HepG2 (cell line): Measurements from ENCODE around the gene PRSS21. TPM values are rescaled to one million over a fixed set of nuclear protein-coding genes. Genes with fewer than 3 reads are reported as not detected.

Experiments
- ATRX ChIP-seq: sonication (generic); formaldehyde crosslinking; IDR thresholded peaks from 2 replicates; pipeline ENCODE4 v1.4.0; 2020; ENCODE audit warnings: missing genetic modification reagents, borderline replicate concordance
- CC2D1A ChIP-seq: sonication (generic); formaldehyde crosslinking; IDR thresholded peaks from 2 replicates; pipeline ENCODE4 v1.8.1; 2023; ENCODE audit warnings: mild to moderate bottlenecking, missing genetic modification reagents
- EZH2 ChIP-seq: conservative IDR thresholded peaks from 2 replicates; pipeline ENCODE4 v1.6.1; 2012; ENCODE audit warnings: mild to moderate bottlenecking, low read depth, low read length, moderate library complexity
- FOXK1 ChIP-seq: sonication (generic); formaldehyde crosslinking; IDR thresholded peaks from 2 replicates; pipeline ENCODE4 v1.4.0; 2020; ENCODE audit warnings: low read depth, missing genetic modification reagents, borderline replicate concordance
- GLI4 ChIP-seq: sonication (generic); formaldehyde crosslinking; IDR thresholded peaks from 2 replicates; pipeline ENCODE4 v1.5.1; 2020; ENCODE audit warnings: missing genetic modification reagents, mild to moderate bottlenecking, moderate library complexity, borderline replicate concordance
- HMG20B ChIP-seq: conservative IDR thresholded peaks from 2 replicates; pipeline ENCODE4 v1.6.1; 2016; ENCODE audit warnings: missing genetic modification reagents, missing compliant biosample characterization
- HOXA3 ChIP-seq: sonication (generic); formaldehyde crosslinking; IDR thresholded peaks from 2 replicates; pipeline ENCODE4 v1.5.0; 2020; ENCODE audit warnings: missing genetic modification reagents
- SALL1 ChIP-seq: sonication (generic); formaldehyde crosslinking; IDR thresholded peaks from 2 replicates; pipeline ENCODE4 v1.8.0; 2022; ENCODE audit warnings: mild to moderate bottlenecking, missing genetic modification reagents
- SMAD9 ChIP-seq: sonication (generic); formaldehyde crosslinking; IDR thresholded peaks from 2 replicates; pipeline ENCODE4 v1.5.1; 2020; ENCODE audit warnings: mild to moderate bottlenecking, missing genetic modification reagents
- SYNCRIP ChIP-seq: fragments of 200-400 bp; formaldehyde crosslinking; IDR thresholded peaks from 2 replicates; pipeline ENCODE4 v1.6.1; 2018; ENCODE audit warnings: mild to moderate bottlenecking, low read depth, low read length; ENCODE audit not compliant: insufficient read depth
- TBP ChIP-seq: sonication (generic); formaldehyde crosslinking; IDR thresholded peaks from 2 replicates; pipeline ENCODE4 v1.5.0; 2020; ENCODE audit warnings: missing genetic modification reagents
- YEATS2 ChIP-seq: sonication (generic); formaldehyde crosslinking; IDR thresholded peaks from 2 replicates; pipeline ENCODE4 v1.4.0; 2020; ENCODE audit warnings: missing genetic modification reagents, borderline replicate concordance
- ZNF143 ChIP-seq: sonication (generic); formaldehyde crosslinking; IDR thresholded peaks from 2 replicates; pipeline ENCODE4 v1.4.0; 2020; ENCODE audit warnings: missing genetic modification reagents
- ZNF484 ChIP-seq: sonication (generic); formaldehyde crosslinking; IDR thresholded peaks from 2 replicates; pipeline ENCODE4 v1.5.1; 2020; ENCODE audit warnings: mild to moderate bottlenecking, low read depth, missing genetic modification reagents, borderline replicate concordance
- ZNF510 ChIP-seq: sonication (generic); formaldehyde crosslinking; IDR thresholded peaks from 2 replicates; pipeline ENCODE4 v1.4.0; 2020; ENCODE audit warnings: low read depth, mild to moderate bottlenecking, missing genetic modification reagents
- ZNF557 ChIP-seq: sonication (generic); formaldehyde crosslinking; IDR thresholded peaks from 2 replicates; pipeline ENCODE4 v1.4.0; 2020; ENCODE audit warnings: missing genetic modification reagents
- ZNF558 ChIP-seq: sonication (generic); formaldehyde crosslinking; IDR thresholded peaks from 2 replicates; pipeline ENCODE4 v1.9.0; 2022; ENCODE audit warnings: mild to moderate bottlenecking, missing genetic modification reagents, borderline replicate concordance
- ZNF577 ChIP-seq: sonication (generic); formaldehyde crosslinking; IDR thresholded peaks from 2 replicates; pipeline ENCODE4 v1.4.0; 2020; ENCODE audit warnings: mild to moderate bottlenecking, low read depth, missing genetic modification reagents, borderline replicate concordance
- ZNF747 ChIP-seq: sonication (generic); formaldehyde crosslinking; IDR thresholded peaks from 2 replicates; pipeline ENCODE4 v1.8.1; 2023; ENCODE audit warnings: missing genetic modification reagents, mild to moderate bottlenecking, borderline replicate concordance
- ZNF766 ChIP-seq: sonication (generic); formaldehyde crosslinking; IDR thresholded peaks from 2 replicates; pipeline ENCODE4 v1.5.0; 2020; ENCODE audit warnings: missing genetic modification reagents, borderline replicate concordance
- ZNF790 ChIP-seq: sonication (generic); formaldehyde crosslinking; IDR thresholded peaks from 2 replicates; pipeline ENCODE4 v1.8.0; 2022; ENCODE audit warnings: missing genetic modification reagents, mild to moderate bottlenecking, borderline replicate concordance
- polyA plus RNA-seq, 8 experiments: library from polyadenylated mRNA; depleted of rRNA in 3 of 8; stranded (reverse) in 7 of 8; unstranded in 1 of 8; fragments of >200 nt; fragmentation: Illumina TruSeq in 4 of 8; extraction: Trizol in 4 of 8; gene quantifications; 2 replicates each; pipeline versions ENCODE4 v1.2.1 to v1.2.3, GENCODE V29; 2011 to 2016; ENCODE audit warnings: low read depth in 4 of 8, missing spikeins in 1 of 8, mixed read lengths in 1 of 8; ENCODE audit not compliant: insufficient read depth in 1 of 8
- total RNA-seq, 5 experiments: library from RNA; depleted of rRNA; stranded (reverse); fragments of >200 nt; fragmentation: Illumina TruSeq; extraction: Trizol; gene quantifications; 2 replicates each; pipeline ENCODE4 v1.2.3, GENCODE V29; 2016; ENCODE audit warnings: low read depth in 1 of 5
- TF ChIP-seq, protein P1 (sequence below): sonication (generic); formaldehyde crosslinking; IDR thresholded peaks from 2 replicates; pipeline ENCODE4 v1.5.0; 2020; ENCODE audit warnings: missing genetic modification reagents
- TF ChIP-seq, protein P2 (sequence below): sonication (generic); formaldehyde crosslinking; IDR thresholded peaks from 2 replicates; pipeline ENCODE4 v1.5.0; 2020; ENCODE audit warnings: mild to moderate bottlenecking, missing genetic modification reagents, moderate library complexity
- TF ChIP-seq, protein P3 (sequence below): sonication (generic); formaldehyde crosslinking; IDR thresholded peaks from 2 replicates; pipeline ENCODE4 v1.9.0; 2021; ENCODE audit warnings: missing genetic modification reagents, borderline replicate concordance
- TF ChIP-seq, protein P4 (sequence below): IDR thresholded peaks from 2 replicates; pipeline ENCODE4 v1.6.1; 2016
- TF ChIP-seq, protein P5 (sequence below): IDR thresholded peaks from 2 replicates; pipeline ENCODE4 v1.6.1; 2016; ENCODE audit warnings: mild to moderate bottlenecking, missing biosample characterization, missing genetic modification reagents

PRSS21 gene
- total and polyA plus RNA-seq, 2 of the 13 experiments (the other 11 are each of a cell fraction or from before 2014, with no cell fraction given), result not detected

DNA sequence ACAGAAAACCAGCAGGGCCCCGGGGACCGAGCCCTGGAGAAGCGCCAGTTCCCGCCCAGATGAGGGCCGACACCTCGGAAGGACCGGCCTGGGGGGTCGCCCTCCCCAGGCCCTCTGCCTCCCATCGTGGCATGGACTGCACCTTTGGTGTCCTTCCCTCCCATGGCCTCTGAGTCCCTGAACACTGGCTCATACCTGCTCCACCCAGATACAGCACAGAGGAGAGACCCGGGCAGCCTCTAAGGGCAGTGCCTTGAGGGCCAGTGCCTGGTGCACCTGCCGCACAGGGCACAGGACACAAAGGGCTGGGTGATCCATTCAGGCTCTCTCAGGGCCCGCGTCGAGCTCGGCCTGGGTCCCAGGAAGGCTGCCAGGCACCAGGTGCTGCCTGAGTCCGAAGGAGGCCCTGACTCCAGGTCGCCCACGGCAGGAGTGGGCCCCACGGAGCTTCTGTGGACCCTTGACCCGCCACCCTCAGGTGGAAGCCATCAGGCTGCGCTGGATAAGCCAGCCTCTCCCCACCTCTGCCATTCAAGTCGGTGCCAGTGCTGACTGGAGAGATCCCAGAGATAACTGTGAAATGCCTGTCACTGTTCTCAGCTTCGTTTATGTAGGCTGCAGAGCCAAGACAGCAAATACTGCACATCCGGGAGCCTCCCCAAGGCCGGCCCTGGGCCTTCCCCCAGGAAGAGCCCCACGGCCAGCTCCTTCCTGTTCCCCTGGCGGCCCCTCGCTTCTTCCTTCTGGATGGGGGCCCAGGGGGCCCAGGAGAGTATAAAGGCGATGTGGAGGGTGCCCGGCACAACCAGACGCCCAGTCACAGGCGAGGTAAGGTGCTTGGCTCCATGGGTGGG, 12.7 kb downstream of the PRSS21 start, which contains the start of gene ZG16B (continued):
- no peak for TF ChIP-seq ZNF747
- no peak for TF ChIP-seq ZNF766 (CRISPR knock-in tag)
- TF ChIP-seq ZNF484, result no peak
- no peak for TF ChIP-seq ZNF558 (CRISPR knock-in tag)
- TF ChIP-seq SALL1, result peak; percentile 30; the same call in 1 of the 2 replicates
- TF ChIP-seq YEATS2 (CRISPR knock-in tag), result peak; percentile 31; the same call in 1 of the 2 replicates
- TF ChIP-seq, protein P1, sequence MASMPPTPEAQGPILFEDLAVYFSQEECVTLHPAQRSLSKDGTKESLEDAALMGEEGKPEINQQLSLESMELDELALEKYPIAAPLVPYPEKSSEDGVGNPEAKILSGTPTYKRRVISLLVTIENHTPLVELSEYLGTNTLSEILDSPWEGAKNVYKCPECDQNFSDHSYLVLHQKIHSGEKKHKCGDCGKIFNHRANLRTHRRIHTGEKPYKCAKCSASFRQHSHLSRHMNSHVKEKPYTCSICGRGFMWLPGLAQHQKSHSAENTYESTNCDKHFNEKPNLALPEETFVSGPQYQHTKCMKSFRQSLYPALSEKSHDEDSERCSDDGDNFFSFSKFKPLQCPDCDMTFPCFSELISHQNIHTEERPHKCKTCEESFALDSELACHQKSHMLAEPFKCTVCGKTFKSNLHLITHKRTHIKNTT (CRISPR knock-in tag), result no peak
- TF ChIP-seq, protein P2, sequence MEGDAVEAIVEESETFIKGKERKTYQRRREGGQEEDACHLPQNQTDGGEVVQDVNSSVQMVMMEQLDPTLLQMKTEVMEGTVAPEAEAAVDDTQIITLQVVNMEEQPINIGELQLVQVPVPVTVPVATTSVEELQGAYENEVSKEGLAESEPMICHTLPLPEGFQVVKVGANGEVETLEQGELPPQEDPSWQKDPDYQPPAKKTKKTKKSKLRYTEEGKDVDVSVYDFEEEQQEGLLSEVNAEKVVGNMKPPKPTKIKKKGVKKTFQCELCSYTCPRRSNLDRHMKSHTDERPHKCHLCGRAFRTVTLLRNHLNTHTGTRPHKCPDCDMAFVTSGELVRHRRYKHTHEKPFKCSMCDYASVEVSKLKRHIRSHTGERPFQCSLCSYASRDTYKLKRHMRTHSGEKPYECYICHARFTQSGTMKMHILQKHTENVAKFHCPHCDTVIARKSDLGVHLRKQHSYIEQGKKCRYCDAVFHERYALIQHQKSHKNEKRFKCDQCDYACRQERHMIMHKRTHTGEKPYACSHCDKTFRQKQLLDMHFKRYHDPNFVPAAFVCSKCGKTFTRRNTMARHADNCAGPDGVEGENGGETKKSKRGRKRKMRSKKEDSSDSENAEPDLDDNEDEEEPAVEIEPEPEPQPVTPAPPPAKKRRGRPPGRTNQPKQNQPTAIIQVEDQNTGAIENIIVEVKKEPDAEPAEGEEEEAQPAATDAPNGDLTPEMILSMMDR, result no peak
- no peak for TF ChIP-seq ZNF577 (CRISPR knock-in tag)
- TF ChIP-seq TBP, result no peak
- TF ChIP-seq, protein P3, sequence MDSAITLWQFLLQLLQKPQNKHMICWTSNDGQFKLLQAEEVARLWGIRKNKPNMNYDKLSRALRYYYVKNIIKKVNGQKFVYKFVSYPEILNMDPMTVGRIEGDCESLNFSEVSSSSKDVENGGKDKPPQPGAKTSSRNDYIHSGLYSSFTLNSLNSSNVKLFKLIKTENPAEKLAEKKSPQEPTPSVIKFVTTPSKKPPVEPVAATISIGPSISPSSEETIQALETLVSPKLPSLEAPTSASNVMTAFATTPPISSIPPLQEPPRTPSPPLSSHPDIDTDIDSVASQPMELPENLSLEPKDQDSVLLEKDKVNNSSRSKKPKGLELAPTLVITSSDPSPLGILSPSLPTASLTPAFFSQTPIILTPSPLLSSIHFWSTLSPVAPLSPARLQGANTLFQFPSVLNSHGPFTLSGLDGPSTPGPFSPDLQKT, result no peak
- TF ChIP-seq GLI4, result no peak
- no peak for TF ChIP-seq SYNCRIP
- TF ChIP-seq ZNF557 (CRISPR knock-in tag), result no peak
- TF ChIP-seq, protein P4, sequence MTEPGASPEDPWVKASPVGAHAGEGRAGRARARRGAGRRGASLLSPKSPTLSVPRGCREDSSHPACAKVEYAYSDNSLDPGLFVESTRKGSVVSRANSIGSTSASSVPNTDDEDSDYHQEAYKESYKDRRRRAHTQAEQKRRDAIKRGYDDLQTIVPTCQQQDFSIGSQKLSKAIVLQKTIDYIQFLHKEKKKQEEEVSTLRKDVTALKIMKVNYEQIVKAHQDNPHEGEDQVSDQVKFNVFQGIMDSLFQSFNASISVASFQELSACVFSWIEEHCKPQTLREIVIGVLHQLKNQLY (CRISPR knock-in tag), result no peak
- no peak for TF ChIP-seq ZNF790 (CRISPR knock-in tag)
- no peak for TF ChIP-seq ATRX (CRISPR knock-in tag)
- no peak for TF ChIP-seq HMG20B (CRISPR knock-in tag)
- TF ChIP-seq FOXK1 (CRISPR knock-in tag), result 0 out of 2 replicates have a peak, but pooled peaks have one; percentile 8
- no peak for TF ChIP-seq ZNF510
- TF ChIP-seq EZH2, result no peak
- no peak for TF ChIP-seq SMAD9
- no peak for TF ChIP-seq ZNF143 (CRISPR knock-in tag)
- TF ChIP-seq CC2D1A (CRISPR knock-in tag), result no peak
- no peak for TF ChIP-seq HOXA3
- TF ChIP-seq, protein P5, sequence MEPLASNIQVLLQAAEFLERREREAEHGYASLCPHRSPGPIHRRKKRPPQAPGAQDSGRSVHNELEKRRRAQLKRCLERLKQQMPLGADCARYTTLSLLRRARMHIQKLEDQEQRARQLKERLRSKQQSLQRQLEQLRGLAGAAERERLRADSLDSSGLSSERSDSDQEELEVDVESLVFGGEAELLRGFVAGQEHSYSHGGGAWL (CRISPR knock-in tag), result peak; percentile 46; the same call in 1 of the 2 replicates
